ENCODE measurements around the gene LAMB1.
A peak's percentile ranks its signal among the peaks of the same experiment; 100 is the strongest.

LAMB1 gene

DNA sequence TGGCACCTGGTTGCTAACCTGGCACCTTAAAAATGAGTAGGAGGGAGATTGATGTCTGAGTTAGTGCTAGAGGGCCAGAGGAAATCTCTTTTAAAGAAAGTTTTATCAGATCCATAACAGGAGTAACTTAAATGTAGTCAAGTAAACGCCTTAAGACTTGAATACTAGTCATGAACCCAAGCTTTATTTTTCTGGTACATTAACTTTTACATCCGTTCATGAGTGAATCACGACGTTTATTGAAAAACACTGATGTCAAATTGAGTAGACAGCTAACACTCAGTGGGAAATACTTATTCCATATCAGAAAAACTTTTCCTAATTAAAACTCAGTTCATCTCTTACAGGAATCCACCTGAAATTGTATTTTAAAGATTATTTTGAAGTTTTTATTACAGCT lies 6.9 kb upstream of the LAMB1 start:
- H3K4me1 Mint-ChIP-seq = peaks cover 5% of the 10 kb centered on the region
- no peak for ATAC-seq
- H3K36me3 Mint-ChIP-seq = no peaks in the 10 kb centered on the region
- no peak overlapping the region for H3K27ac Mint-ChIP-seq
- no peak overlapping the region for H3K4me3 Mint-ChIP-seq
- H3K27me3 Mint-ChIP-seq = peaks cover 28% of the 10 kb centered on the region
- H3K9me3 Mint-ChIP-seq = no peaks in the 10 kb centered on the region

GRCh38 chr7:108008827-108009226 lies 5.9 kb upstream of the LAMB1 start:
- peaks cover 39% of the 10 kb centered on the region for H3K27me3 Mint-ChIP-seq
- H3K36me3 Mint-ChIP-seq = no peaks in the 10 kb centered on the region
- no peak overlapping the region for H3K27ac Mint-ChIP-seq
- no peaks in the 10 kb centered on the region for H3K9me3 Mint-ChIP-seq
- no peak overlapping the region for H3K4me3 Mint-ChIP-seq
- H3K4me1 Mint-ChIP-seq = peaks cover 11% of the 10 kb centered on the region
- ATAC-seq = no peak

GRCh38 chr7:108008240-108008639 lies 5.3 kb upstream of the LAMB1 start:
- H3K4me3 Mint-ChIP-seq = no peak overlapping the region
- no peaks in the 10 kb centered on the region for H3K36me3 Mint-ChIP-seq
- no peak overlapping the region for H3K27ac Mint-ChIP-seq
- H3K27me3 Mint-ChIP-seq = peaks cover 42% of the 10 kb centered on the region
- no peaks in the 10 kb centered on the region for H3K9me3 Mint-ChIP-seq
- ATAC-seq = no peak
- peaks cover 13% of the 10 kb centered on the region for H3K4me1 Mint-ChIP-seq

DNA sequence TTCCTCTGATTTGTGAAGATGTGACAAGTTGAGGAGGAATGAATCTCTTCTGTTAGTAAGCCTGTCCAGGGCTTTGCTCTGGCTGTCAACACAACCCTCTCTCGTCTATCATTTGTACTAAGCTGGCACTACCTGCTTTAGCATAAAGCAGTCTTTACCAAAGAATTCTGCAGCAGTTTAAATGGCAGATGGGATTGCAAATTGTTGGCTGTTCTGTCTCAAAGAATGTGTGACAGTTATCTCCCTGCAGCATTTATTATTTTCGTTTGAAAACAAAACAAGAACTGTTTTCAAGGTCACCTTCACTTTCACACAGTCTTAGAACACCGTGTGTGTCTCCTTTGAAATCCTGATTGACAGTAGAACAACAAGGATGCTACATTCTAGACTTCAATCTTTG lies 4.8 kb upstream of the LAMB1 start:
- peaks cover 46% of the 10 kb centered on the region for H3K27me3 Mint-ChIP-seq
- peaks cover 16% of the 10 kb centered on the region for H3K4me1 Mint-ChIP-seq
- no peak overlapping the region for H3K27ac Mint-ChIP-seq
- no peaks in the 10 kb centered on the region for H3K9me3 Mint-ChIP-seq
- H3K4me3 Mint-ChIP-seq = no peak overlapping the region
- no peaks in the 10 kb centered on the region for H3K36me3 Mint-ChIP-seq
- ATAC-seq = no peak

DNA sequence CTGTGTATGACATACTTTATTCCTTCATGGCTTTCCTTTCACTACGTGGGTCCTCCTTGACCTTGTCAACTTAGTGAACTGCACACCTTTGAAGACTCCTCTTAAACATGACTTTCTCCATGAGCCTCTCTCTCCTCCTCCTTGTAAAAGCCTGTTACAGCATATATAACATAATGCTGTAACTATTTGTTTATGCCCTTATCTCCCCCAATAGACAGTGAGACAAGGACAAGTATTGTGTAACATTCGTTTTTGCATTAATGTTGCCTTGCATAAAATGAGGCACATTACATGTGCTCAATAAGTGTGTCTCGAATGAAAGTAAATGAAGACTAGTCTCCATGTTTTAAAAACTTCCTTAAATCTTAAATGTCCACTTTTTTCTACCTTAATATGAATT lies 4.3 kb upstream of the LAMB1 start:
- Mint-ChIP-seq H3K4me1 (peaks cover 19% of the 10 kb centered on the region), H3K9me3 (no peaks in the 10 kb centered on the region), H3K27me3 (peaks cover 51% of the 10 kb centered on the region), H3K27ac (no peak overlapping the region), H3K36me3 (no peaks in the 10 kb centered on the region), H3K4me3 (no peak overlapping the region)
- ATAC-seq = no peak

GRCh38 chr7:108004220-108005142 lies 1.5 kb upstream of the LAMB1 start:
- H3K27ac Mint-ChIP-seq = no peak overlapping the region
- H3K36me3 Mint-ChIP-seq = no peaks in the 10 kb centered on the region
- peaks cover 66% of the 10 kb centered on the region for H3K27me3 Mint-ChIP-seq
- no peaks in the 10 kb centered on the region for H3K9me3 Mint-ChIP-seq
- peaks cover 23% of the 10 kb centered on the region for H3K4me1 Mint-ChIP-seq
- ATAC-seq = no peak
- peak overlapping the region; percentile 25 for H3K4me3 Mint-ChIP-seq

DNA sequence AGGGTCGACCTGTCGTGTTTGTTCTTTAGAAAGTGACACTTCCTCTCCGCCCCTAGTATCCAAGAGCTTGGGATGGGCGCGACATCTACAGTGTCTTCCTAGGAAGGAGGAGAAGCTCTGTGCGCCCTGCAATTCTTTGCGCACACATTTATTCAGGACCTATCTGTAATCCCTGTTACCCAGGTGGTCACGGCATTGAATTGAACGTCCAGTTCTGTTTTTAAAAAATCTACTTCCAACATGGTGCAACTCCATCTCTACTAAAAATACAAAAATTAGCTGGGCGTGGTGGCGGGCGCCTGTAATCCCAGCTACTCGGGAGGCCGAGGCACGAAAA lies 606 bp upstream of the LAMB1 start:
- no peak overlapping the region for H3K27ac Mint-ChIP-seq
- H3K9me3 Mint-ChIP-seq = no peaks in the 10 kb centered on the region
- no peak for ATAC-seq
- H3K4me1 Mint-ChIP-seq = peaks cover 23% of the 10 kb centered on the region
- H3K36me3 Mint-ChIP-seq = no peaks in the 10 kb centered on the region
- peak overlapping the region; percentile 25 for H3K4me3 Mint-ChIP-seq
- H3K27me3 Mint-ChIP-seq = peaks cover 66% of the 10 kb centered on the region

DNA sequence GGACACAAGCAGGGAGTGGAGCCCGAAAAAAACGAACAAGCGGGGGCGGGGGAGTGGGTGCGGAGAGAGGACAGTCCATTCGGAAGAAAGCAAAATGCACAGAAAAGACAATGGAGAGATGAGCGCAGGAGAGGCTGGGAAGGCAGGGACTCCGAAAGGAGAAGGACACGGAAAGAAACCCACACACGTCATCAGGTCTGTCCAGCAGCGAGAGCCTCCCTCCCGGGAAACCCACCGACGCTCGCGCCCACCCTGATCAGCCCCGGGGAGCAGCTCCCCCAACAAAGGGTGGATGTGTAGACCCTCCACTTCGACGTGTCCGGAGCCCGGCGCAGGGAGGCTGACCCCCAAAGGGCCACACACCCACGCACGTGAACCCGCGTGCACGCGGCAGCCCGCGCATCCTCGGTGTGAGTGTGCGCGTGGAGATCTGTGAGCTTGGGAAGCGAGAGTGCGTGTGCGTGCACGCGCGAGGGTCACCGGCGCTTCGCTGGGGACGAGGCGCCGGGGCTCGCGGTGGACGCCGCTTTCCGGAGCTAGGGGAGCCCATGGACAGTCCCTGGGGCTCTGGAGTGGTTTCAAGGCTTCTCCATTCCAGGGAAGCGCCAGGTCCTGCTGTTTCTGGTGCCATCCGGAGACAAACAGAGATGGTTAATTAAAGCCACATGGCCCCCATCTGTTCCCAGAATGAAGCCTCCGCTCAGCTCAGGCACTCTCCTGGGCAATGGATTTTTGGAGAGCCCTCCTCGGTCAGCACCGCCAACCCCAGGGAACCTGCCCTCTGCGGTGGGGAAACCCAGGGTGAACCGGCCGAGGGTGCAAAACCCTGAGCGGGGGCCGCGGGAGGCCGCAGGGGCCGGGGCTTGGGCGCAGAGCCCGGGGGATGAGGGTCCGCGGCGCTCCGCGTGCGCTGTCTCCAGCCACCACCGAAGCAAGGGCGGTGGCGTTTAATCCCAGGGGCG lies 916 bp downstream of the LAMB1 start:
- no peak for ATAC-seq
- Mint-ChIP-seq H3K27me3 (peaks cover 60% of the 10 kb centered on the region), H3K4me1 (peaks cover 23% of the 10 kb centered on the region), H3K27ac (no peak overlapping the region), H3K9me3 (no peaks in the 10 kb centered on the region), H3K36me3 (no peaks in the 10 kb centered on the region), H3K4me3 (peak overlapping the region; percentile 77)

DNA sequence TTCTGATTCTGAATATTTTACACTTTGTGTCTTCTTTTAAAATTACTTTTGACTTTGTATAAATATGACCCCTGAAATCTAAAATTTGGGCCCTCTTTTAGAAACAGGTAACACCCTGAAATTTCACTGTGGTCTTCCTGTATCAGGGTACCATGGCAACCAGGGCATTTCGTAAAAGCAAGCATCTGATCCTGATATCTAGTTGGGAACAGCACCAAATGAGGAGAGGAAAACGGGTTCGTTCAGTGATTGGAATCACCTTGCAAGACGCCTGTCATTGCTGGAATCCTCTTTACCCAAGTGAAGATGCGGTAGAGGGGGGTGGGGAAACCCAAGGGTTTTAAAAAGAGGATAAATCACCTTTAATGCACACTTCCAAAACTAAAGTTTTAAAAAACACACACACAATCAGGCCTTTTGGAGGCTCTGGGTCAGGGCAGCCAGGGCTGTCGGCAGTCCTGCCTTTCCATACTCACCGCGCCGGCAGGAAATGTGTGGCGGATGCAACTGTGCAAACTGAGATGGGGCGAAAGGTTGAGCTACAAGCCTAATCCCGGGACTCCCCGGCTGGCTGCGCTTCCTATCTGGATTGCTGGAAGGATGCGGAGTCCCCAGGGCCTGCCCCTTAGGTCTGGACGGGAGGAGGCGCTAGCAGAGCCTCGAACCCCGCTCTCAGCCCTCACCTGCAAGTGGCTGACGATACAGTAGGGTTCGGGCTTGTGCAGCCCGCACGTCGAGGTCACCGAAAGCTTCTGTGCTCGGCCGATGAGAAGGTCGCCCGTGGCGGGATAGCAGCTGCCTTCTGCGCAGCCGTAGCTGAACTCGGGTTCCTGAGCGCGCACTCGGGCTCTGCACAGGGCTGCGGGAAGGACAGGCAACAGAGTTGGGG lies 1.8 kb downstream of the LAMB1 start:
- no peak for ATAC-seq
- peaks cover 51% of the 10 kb centered on the region for H3K27me3 Mint-ChIP-seq
- H3K9me3 Mint-ChIP-seq = no peaks in the 10 kb centered on the region
- H3K27ac Mint-ChIP-seq = no peak overlapping the region
- peaks cover 23% of the 10 kb centered on the region for H3K4me1 Mint-ChIP-seq
- H3K4me3 Mint-ChIP-seq = peak overlapping the region; percentile 75
- H3K36me3 Mint-ChIP-seq = no peaks in the 10 kb centered on the region

GRCh38 chr7:107999779-108000560 lies 3.0 kb downstream of the LAMB1 start:
- Mint-ChIP-seq H3K27me3 (peaks cover 39% of the 10 kb centered on the region), H3K9me3 (no peaks in the 10 kb centered on the region), H3K36me3 (no peaks in the 10 kb centered on the region), H3K4me1 (peaks cover 23% of the 10 kb centered on the region), H3K27ac (no peak overlapping the region), H3K4me3 (no peak overlapping the region)
- ATAC-seq = no peak

- H3K27ac Mint-ChIP-seq = no peak overlapping the region
- ATAC-seq = no peak
- H3K4me1 Mint-ChIP-seq = peaks cover 18% of the 10 kb centered on the region
- H3K27me3 Mint-ChIP-seq = peaks cover 30% of the 10 kb centered on the region
- H3K4me3 Mint-ChIP-seq = no peak overlapping the region
- no peaks in the 10 kb centered on the region for H3K9me3 Mint-ChIP-seq
- no peaks in the 10 kb centered on the region for H3K36me3 Mint-ChIP-seq
Observed at GRCh38 chr7:107998660-107999480, 4.1 kb downstream of the LAMB1 start.

- peaks cover 33% of the 10 kb centered on the region for H3K27me3 Mint-ChIP-seq
- peaks cover 15% of the 10 kb centered on the region for H3K4me1 Mint-ChIP-seq
- no peak for ATAC-seq
- no peak overlapping the region for H3K4me3 Mint-ChIP-seq
- no peaks in the 10 kb centered on the region for H3K36me3 Mint-ChIP-seq
- H3K27ac Mint-ChIP-seq = no peak overlapping the region
- no peaks in the 10 kb centered on the region for H3K9me3 Mint-ChIP-seq
Observed at GRCh38 chr7:107998150-107998549, 4.8 kb downstream of the LAMB1 start.

GRCh38 chr7:107996072-107996882 lies 6.7 kb downstream of the LAMB1 start:
- Mint-ChIP-seq H3K27ac (no peak overlapping the region), H3K4me3 (no peak overlapping the region)

More at GRCh38 chr7:107996072-107996882, 6.7 kb downstream of the LAMB1 start:
- Mint-ChIP-seq H3K27me3 (peaks cover 24% of the 10 kb centered on the region), H3K9me3 (no peaks in the 10 kb centered on the region), H3K36me3 (no peaks in the 10 kb centered on the region), H3K4me1 (peaks cover under 1% of the 10 kb centered on the region)
- ATAC-seq = no peak

Measured in stimulated activated memory B cell treated with anti-CD40 and anti-IgM and Interleukin-4, amounts not matched to agents 10 μg/mL and 1 μg/mL and 100 μg/mL, for 72 hours (primary cell).